H9 (cell line): ENCODE measurements around the gene COQ5. TPM values are rescaled to one million over a fixed set of nuclear protein-coding genes. Genes with fewer than 3 reads are reported as not detected.

Source experiments
- DNase-seq: peaks from one replicate; pipeline ENCODE4 v3.0.0-alpha.2; 2017
- H2AFZ ChIP-seq: one replicate; pipeline ENCODE4 v1.6.1; 2013; ENCODE audit warnings: mild to moderate bottlenecking, low read length, control low read depth, moderate library complexity
- H2AK5ac ChIP-seq: 2 replicates; pipeline ENCODE4 v1.6.1; 2013; ENCODE audit warnings: low read length, control low read depth, mixed read lengths; ENCODE audit not compliant: insufficient read length
- H2BK120ac ChIP-seq: one replicate; pipeline ENCODE4 v1.6.1; 2013; ENCODE audit warnings: low read depth, mild to moderate bottlenecking, low read length, control low read depth, inconsistent platforms; ENCODE audit not compliant: poor library complexity, severe bottlenecking
- H2BK12ac ChIP-seq: 2 replicates; pipeline ENCODE4 v1.6.1; 2013; ENCODE audit warnings: low read length, control low read depth, mixed read lengths, low read depth; ENCODE audit not compliant: insufficient read length
- H2BK15ac ChIP-seq: 2 replicates; pipeline ENCODE4 v1.6.1; 2013; ENCODE audit warnings: low read depth, low read length, control low read depth
- H2BK20ac ChIP-seq: one replicate; pipeline ENCODE4 v1.6.1; 2013; ENCODE audit warnings: low read depth, mild to moderate bottlenecking, low read length, control low read depth, inconsistent platforms; ENCODE audit not compliant: poor library complexity, severe bottlenecking
- H2BK5ac ChIP-seq: 2 replicates; pipeline ENCODE4 v1.6.1; 2013; ENCODE audit warnings: low read length, control low read depth, mixed read lengths; ENCODE audit not compliant: insufficient read length
- H3K14ac ChIP-seq: 2 replicates; pipeline ENCODE4 v1.6.1; 2013; ENCODE audit warnings: low read length, control low read depth; ENCODE audit not compliant: insufficient read depth
- H3K18ac ChIP-seq: 2 replicates; pipeline ENCODE4 v1.6.1; 2013; ENCODE audit warnings: low read depth, mild to moderate bottlenecking, mixed read lengths, low read length, control low read depth; ENCODE audit not compliant: insufficient read length
- H3K23ac ChIP-seq: 2 replicates; pipeline ENCODE4 v1.6.1; 2013; ENCODE audit warnings: low read length, control low read depth, mixed read lengths, low read depth; ENCODE audit not compliant: insufficient read length
- H3K23me2 ChIP-seq: 2 replicates; pipeline ENCODE4 v1.6.1; 2013; ENCODE audit warnings: low read depth, mild to moderate bottlenecking, mixed read lengths, low read length, control low read depth; ENCODE audit not compliant: insufficient read length, poor library complexity, severe bottlenecking
- H3K27ac ChIP-seq: 2 replicates; pipeline ENCODE4 v1.5.1; 2013; ENCODE audit warnings: low read length, control low read depth, mixed read lengths, low read depth; ENCODE audit not compliant: insufficient read length
- H3K27me3 ChIP-seq: 2 replicates; pipeline ENCODE4 v1.6.1; 2013; ENCODE audit warnings: low read length, control low read depth, inconsistent platforms; ENCODE audit not compliant: insufficient read depth
- H3K4ac ChIP-seq: 2 replicates; pipeline ENCODE4 v1.6.1; 2013; ENCODE audit warnings: low read depth, mild to moderate bottlenecking, control low read depth, inconsistent platforms, low read length, moderate library complexity
- H3K4me1 ChIP-seq: 2 replicates; pipeline ENCODE4 v1.6.1; 2013; ENCODE audit warnings: low read length, control low read depth, inconsistent platforms; ENCODE audit not compliant: insufficient read depth
- H3K4me2 ChIP-seq: 2 replicates; pipeline ENCODE4 v1.6.1; 2013; ENCODE audit warnings: low read length, control low read depth, mixed read lengths; ENCODE audit not compliant: insufficient read length, insufficient read depth
- H3K56ac ChIP-seq: 2 replicates; pipeline ENCODE4 v1.6.1; 2013; ENCODE audit warnings: low read depth, mild to moderate bottlenecking, mixed read lengths, low read length, control low read depth; ENCODE audit not compliant: insufficient read length
- H3K79me1 ChIP-seq: 2 replicates; pipeline ENCODE4 v1.6.1; 2013; ENCODE audit warnings: low read depth, mild to moderate bottlenecking, moderate library complexity, low read length, control low read depth, inconsistent platforms; ENCODE audit not compliant: insufficient read depth, poor library complexity, severe bottlenecking
- H3K79me2 ChIP-seq: 2 replicates; pipeline ENCODE4 v1.6.1; 2013; ENCODE audit warnings: low read length, control low read depth, inconsistent platforms; ENCODE audit not compliant: insufficient read depth
- H3K9ac ChIP-seq: 2 replicates; pipeline ENCODE4 v1.6.1; 2013; ENCODE audit warnings: low read length, control low read depth, mixed read lengths; ENCODE audit not compliant: insufficient read length; ENCODE audit errors: extremely low read depth
- H3K9me3 ChIP-seq: one replicate; pipeline ENCODE4 v1.6.1; 2013; ENCODE audit warnings: low read depth, low read length, inconsistent platforms; ENCODE audit not compliant: control insufficient read depth
- H3T11ph ChIP-seq: one replicate; pipeline ENCODE4 v1.6.1; 2013; ENCODE audit warnings: mild to moderate bottlenecking, low read length, control low read depth, inconsistent platforms
- H4K20me1 ChIP-seq: one replicate; pipeline ENCODE4 v1.6.1; 2013; ENCODE audit not compliant: control insufficient read depth, insufficient read length, insufficient read depth
- H4K5ac ChIP-seq: 2 replicates; pipeline ENCODE4 v1.6.1; 2013; ENCODE audit warnings: low read depth, mild to moderate bottlenecking, mixed read lengths, low read length, control low read depth; ENCODE audit not compliant: insufficient read length
- H4K8ac ChIP-seq: replicated peaks from 2 replicates; pipeline ENCODE4 v1.6.1; 2013; ENCODE audit warnings: low read length, control low read depth, mixed read lengths, low read depth; ENCODE audit not compliant: insufficient read length
- H4K91ac ChIP-seq: 2 replicates; pipeline ENCODE4 v1.6.1; 2013; ENCODE audit warnings: low read depth, mild to moderate bottlenecking, moderate library complexity, mixed read lengths, low read length, control low read depth; ENCODE audit not compliant: insufficient read length
- H3K27ac Mint-ChIP-seq, 3 experiments: 2 replicates in 2 of 3; 3 replicates in 1 of 3; pipeline ENCODE4 v1.8.0; 2020 to 2021; ENCODE audit warnings: mixed read lengths in 3 of 3, mild to moderate bottlenecking in 1 of 3, moderate library complexity in 1 of 3
- H3K27me3 Mint-ChIP-seq: 2 replicates; pipeline ENCODE4 v1.8.0; 2021; ENCODE audit warnings: low read depth, mild to moderate bottlenecking, moderate library complexity, mixed read lengths
- H3K36me3 Mint-ChIP-seq, 3 experiments: 2 replicates in 2 of 3; 3 replicates in 1 of 3; pipeline ENCODE4 v1.8.0; 2020 to 2021; ENCODE audit warnings: low read depth in 3 of 3, mixed read lengths in 3 of 3; ENCODE audit not compliant: insufficient read depth in 1 of 3
- H3K4me1 Mint-ChIP-seq, 2 experiments: 2 replicates each; pipeline ENCODE4 v1.8.0; 2020; ENCODE audit warnings: mixed read lengths in 2 of 2
- H3K4me3 Mint-ChIP-seq, 2 experiments: 2 replicates in 1 of 2; 3 replicates in 1 of 2; pipeline ENCODE4 v1.8.0; 2020 to 2021; ENCODE audit warnings: mild to moderate bottlenecking in 2 of 2, mixed read lengths in 2 of 2, moderate library complexity in 1 of 2
- H3K9me3 Mint-ChIP-seq, 2 experiments: 2 replicates in 1 of 2; 3 replicates in 1 of 2; pipeline ENCODE4 v1.8.0; 2020; ENCODE audit warnings: mild to moderate bottlenecking in 2 of 2, mixed read lengths in 2 of 2, moderate library complexity in 1 of 2
- CTCF ChIP-seq: fragments of 200-600 bp; sonication (generic); conservative IDR thresholded peaks from 3 replicates; pipeline ENCODE4 v1.8.0; 2021; ENCODE audit warnings: antibody characterized with exemption, mild to moderate bottlenecking
- WGBS: extraction: QIAGEN DNeasy Blood & Tissue Kit; methylation state at CpG from one replicate; pipeline ENCODE4 v1.1.7; 2013; ENCODE audit warnings: missing lambda C conversion rate, low lambda C conversion rate, mixed read lengths; ENCODE audit not compliant: insufficient read length; ENCODE audit errors: extremely low coverage; 5-methylcytosine and 5-hydroxymethylcytosine counted together
- total RNA-seq: library from RNA; stranded (reverse); gene quantifications from 2 replicates; pipeline ENCODE4 v1.2.1, GENCODE V29; 2021

The COQ5 gene
- total RNA-seq, 1 experiment from 2014 or later, result 34.8 TPM

- Histone ChIP-seq H2BK5ac (no peak overlapping the region), H3K23me2 (no peaks in the 10 kb centered on the region), H4K5ac (no peak overlapping the region), H3K14ac (no peak overlapping the region), H2AFZ (no peak overlapping the region), H2AK5ac (no peak overlapping the region), H3K27me3 (no peaks in the 10 kb centered on the region), H3T11ph (no peak overlapping the region), H3K79me2 (no peaks in the 10 kb centered on the region), H3K23ac (no peak overlapping the region), H4K8ac (no peak overlapping the region), H2BK15ac (no peak overlapping the region), H4K20me1 (no peaks in the 10 kb centered on the region), H2BK12ac (no peak overlapping the region), H3K4me2 (no peak overlapping the region), H3K18ac (no peak overlapping the region), H3K9ac (no peak overlapping the region), H3K4ac (no peak overlapping the region), H3K4me1 (no peaks in the 10 kb centered on the region; the same call in 1 of the 2 replicates), H4K91ac (no peak overlapping the region), H3K79me1 (no peaks in the 10 kb centered on the region), H3K27ac (no peak overlapping the region), H2BK120ac (no peak overlapping the region), H2BK20ac (no peak overlapping the region), H3K9me3 (no peaks in the 10 kb centered on the region), H3K56ac (no peak overlapping the region)
- H3K4me3 Mint-ChIP-seq, result no peak overlapping the region
- TF ChIP-seq CTCF, result no peak
- DNase-seq, result no peak
- H3K27me3 Mint-ChIP-seq, result no peaks in the 10 kb centered on the region
- no peaks in the 10 kb centered on the region for H3K9me3 Mint-ChIP-seq
- no CpG with 5 or more reads among the region's 1 CpG for WGBS
- H3K27ac Mint-ChIP-seq, result no peak overlapping the region
- H3K36me3 Mint-ChIP-seq, result no peaks in the 10 kb centered on the region
- H3K4me1 Mint-ChIP-seq, result peaks cover 18% of the 10 kb centered on the region in 2 experiments
These were observed 53.3 kb downstream of the COQ5 start for GRCh38 chr12:120475643-120476042.
